ENCODE results near the gene RAC3. TPM values are rescaled to one million over a fixed set of nuclear protein-coding genes. Genes with fewer than 3 reads are reported as not detected.

RAC3 gene
- total RNA-seq, 2 experiments from 2014 or later, result 3.3 to 5.3 TPM

- H3K27me3 Mint-ChIP-seq, result no peaks in the 10 kb centered on the region
- no peak for DNase-seq
- no peak for TF ChIP-seq CTCF (IDR thresholded peaks at IDR 0.05)
- Histone ChIP-seq H3K27me3 (ENCODE audit: control insufficient read depth in 1 of 2, insufficient read depth in 2 of 2, low read length in 2 of 2) (no peaks in the 10 kb centered on the region), H3K9me3 (ENCODE audit: control insufficient read depth in 1 of 2, insufficient read depth in 1 of 2, low read length in 2 of 2) (no peaks in the 10 kb centered on the region), H3K4me1 (ENCODE audit: insufficient read depth, low read length) (peaks cover 29% of the 10 kb centered on the region), H3K4me3 (ENCODE audit: low read length) (no peak overlapping the region), H3K27ac (ENCODE audit: low read depth in 1 of 2, low read length in 2 of 2) (no peak overlapping the region), H3K36me3 (ENCODE audit: insufficient read depth, low read length) (peaks cover 11% of the 10 kb centered on the region)
- intact Hi-C loops (cut with DNase I, micrococcal nuclease), result no loop called here
- peak overlapping the region; percentile 72 for H3K4me3 Mint-ChIP-seq
- no peaks in the 10 kb centered on the region for H3K9me3 Mint-ChIP-seq
- H3K36me3 Mint-ChIP-seq (ENCODE audit: low read depth), result peaks cover 5% of the 10 kb centered on the region
- POLR2A ChIA-PET, result interaction anchor here (0.7 to 5.0 kb wide), 2 partner anchors 51 to 58 kb away, joined by 3 to 51 read pairs; partner anchors contain the start of gene NOTUM
- no peak overlapping the region for H3K27ac Mint-ChIP-seq
- ATAC-seq (ENCODE audit: poor library complexity), result no peak
- CTCF ChIA-PET, result interaction anchor here (1.2 to 6.2 kb wide), 2 partner anchors 58 to 59 kb away, joined by 4 to 174 read pairs; partner anchors contain the start of gene NOTUM
- peaks cover 16% of the 10 kb centered on the region for H3K4me1 Mint-ChIP-seq (ENCODE audit: low read depth)
These were observed 13.1 kb upstream of the RAC3 start for GRCh38 chr17:82018152-82018988.

GRCh38 chr17:82018989-82019689, 12.3 kb upstream of the RAC3 start:
- H3K27me3 ChIP-seq (ENCODE audit: control insufficient read depth in 1 of 2, insufficient read depth in 2 of 2, low read length in 2 of 2), result no peaks in the 10 kb centered on the region
- intact Hi-C loops (cut with DNase I, micrococcal nuclease), result no loop called here
- no peak overlapping the region for H3K4me3 ChIP-seq (ENCODE audit: low read length)
- ChIA-PET CTCF (interaction anchor here (0.6 to 6.2 kb wide), 7 partner anchors 9 to 64 kb away, joined by 3 to 174 read pairs (median 3); partner anchors contain the start of gene NOTUM), POLR2A (interaction anchor here (0.7 to 5.0 kb wide), 2 partner anchors 52 to 59 kb away, joined by 3 to 51 read pairs; partner anchors contain the start of gene NOTUM)
- H3K9me3 Mint-ChIP-seq, result no peaks in the 10 kb centered on the region
- peaks cover 36% of the 10 kb centered on the region for H3K4me1 ChIP-seq (ENCODE audit: insufficient read depth, low read length)
- no peak overlapping the region for H3K27ac Mint-ChIP-seq
- DNase-seq (no peak), ATAC-seq (ENCODE audit: poor library complexity) (no peak)
- no peaks in the 10 kb centered on the region for H3K9me3 ChIP-seq (ENCODE audit: control insufficient read depth in 1 of 2, insufficient read depth in 1 of 2, low read length in 2 of 2)
- H3K27ac ChIP-seq (ENCODE audit: low read depth in 1 of 2, low read length in 2 of 2), result no peak overlapping the region
- peaks cover 5% of the 10 kb centered on the region for H3K36me3 Mint-ChIP-seq (ENCODE audit: low read depth)
- H3K27me3 Mint-ChIP-seq, result no peaks in the 10 kb centered on the region
- peaks cover 11% of the 10 kb centered on the region for H3K36me3 ChIP-seq (ENCODE audit: insufficient read depth, low read length)
- peak overlapping the region; percentile 25 for H3K4me3 Mint-ChIP-seq
- H3K4me1 Mint-ChIP-seq (ENCODE audit: low read depth), result peaks cover 20% of the 10 kb centered on the region
- no peak for TF ChIP-seq CTCF (IDR thresholded peaks at IDR 0.05)

Measured in CD4-positive, alpha-beta T cell (primary cell).